Measurements from ENCODE around the gene FBXW12.
"Not testable (repeated sequence)": the region's sequence is repeated elsewhere in the genome, so short reads cannot be mapped to it uniquely, and the experiment has no call there.

The FBXW12 gene

GRCh38 chr3:48372862-48373435 lies 930 bp downstream of the FBXW12 start:
- no peak for DNase-seq (ENCODE audit: low spot score)

- DNase-seq (ENCODE audit: low spot score), result no peak
Measured at GRCh38 chr3:48387634-48388033, 15.6 kb downstream of the FBXW12 start.

GRCh38 chr3:48388966-48389365 lies 16.9 kb downstream of the FBXW12 start:
- DNase-seq (ENCODE audit: low spot score), result no peak

GRCh38 chr3:48394391-48394790 lies 22.4 kb downstream of the FBXW12 start:
- DNase-seq (ENCODE audit: low spot score), result no peak

GRCh38 chr3:48395714-48396113 lies 23.7 kb downstream of the FBXW12 start:
- no peak for DNase-seq (ENCODE audit: low spot score)

- DNase-seq (ENCODE audit: low spot score), result no peak
Measured at GRCh38 chr3:48397767-48398681, 26.0 kb downstream of the FBXW12 start.

GRCh38 chr3:48398701-48399386 lies 26.8 kb downstream of the FBXW12 start:
- no peak for DNase-seq (ENCODE audit: low spot score)

GRCh38 chr3:48399387-48400172 lies 27.6 kb downstream of the FBXW12 start:
- no peak for DNase-seq (ENCODE audit: low spot score)

GRCh38 chr3:48400824-48401433 lies 28.9 kb downstream of the FBXW12 start:
- peak; percentile 62 for DNase-seq (ENCODE audit: low spot score)

- DNase-seq (ENCODE audit: low spot score), result not testable (repeated sequence)
Measured at GRCh38 chr3:48401434-48401901, 29.4 kb downstream of the FBXW12 start.

GRCh38 chr3:48402281-48402732 lies 30.3 kb downstream of the FBXW12 start:
- peak; percentile 63 for DNase-seq (ENCODE audit: low spot score)

GRCh38 chr3:48402907-48403306 lies 30.9 kb downstream of the FBXW12 start:
- no peak for DNase-seq (ENCODE audit: low spot score)

- DNase-seq (ENCODE audit: low spot score), result no peak
Measured at GRCh38 chr3:48403533-48404439, 31.8 kb downstream of the FBXW12 start.

- no peak for DNase-seq (ENCODE audit: low spot score)
Measured at GRCh38 chr3:48404440-48405342, 32.7 kb downstream of the FBXW12 start.

- DNase-seq (ENCODE audit: low spot score), result peak; percentile 55
Measured at GRCh38 chr3:48405343-48405881, 33.4 kb downstream of the FBXW12 start.

- DNase-seq (ENCODE audit: low spot score), result no peak
Measured at GRCh38 chr3:48405971-48406370, 34.0 kb downstream of the FBXW12 start.

GRCh38 chr3:48406443-48407431 lies 34.7 kb downstream of the FBXW12 start:
- DNase-seq (ENCODE audit: low spot score), result peak; percentile 42
